ENCODE measurements around the gene KRTAP5-11. TPM values are rescaled to one million over a fixed set of nuclear protein-coding genes. Genes with fewer than 3 reads are reported as not detected.

Gene KRTAP5-11
- total and polyA plus RNA-seq, 2 of the 8 experiments (the other 6 are each of a cell fraction or from before 2014, with no cell fraction given), result not detected

GRCh38 chr11:71562120-71562519 is 20.6 kb downstream of the KRTAP5-11 start (continued):
- TF ChIP-seq, protein P1, sequence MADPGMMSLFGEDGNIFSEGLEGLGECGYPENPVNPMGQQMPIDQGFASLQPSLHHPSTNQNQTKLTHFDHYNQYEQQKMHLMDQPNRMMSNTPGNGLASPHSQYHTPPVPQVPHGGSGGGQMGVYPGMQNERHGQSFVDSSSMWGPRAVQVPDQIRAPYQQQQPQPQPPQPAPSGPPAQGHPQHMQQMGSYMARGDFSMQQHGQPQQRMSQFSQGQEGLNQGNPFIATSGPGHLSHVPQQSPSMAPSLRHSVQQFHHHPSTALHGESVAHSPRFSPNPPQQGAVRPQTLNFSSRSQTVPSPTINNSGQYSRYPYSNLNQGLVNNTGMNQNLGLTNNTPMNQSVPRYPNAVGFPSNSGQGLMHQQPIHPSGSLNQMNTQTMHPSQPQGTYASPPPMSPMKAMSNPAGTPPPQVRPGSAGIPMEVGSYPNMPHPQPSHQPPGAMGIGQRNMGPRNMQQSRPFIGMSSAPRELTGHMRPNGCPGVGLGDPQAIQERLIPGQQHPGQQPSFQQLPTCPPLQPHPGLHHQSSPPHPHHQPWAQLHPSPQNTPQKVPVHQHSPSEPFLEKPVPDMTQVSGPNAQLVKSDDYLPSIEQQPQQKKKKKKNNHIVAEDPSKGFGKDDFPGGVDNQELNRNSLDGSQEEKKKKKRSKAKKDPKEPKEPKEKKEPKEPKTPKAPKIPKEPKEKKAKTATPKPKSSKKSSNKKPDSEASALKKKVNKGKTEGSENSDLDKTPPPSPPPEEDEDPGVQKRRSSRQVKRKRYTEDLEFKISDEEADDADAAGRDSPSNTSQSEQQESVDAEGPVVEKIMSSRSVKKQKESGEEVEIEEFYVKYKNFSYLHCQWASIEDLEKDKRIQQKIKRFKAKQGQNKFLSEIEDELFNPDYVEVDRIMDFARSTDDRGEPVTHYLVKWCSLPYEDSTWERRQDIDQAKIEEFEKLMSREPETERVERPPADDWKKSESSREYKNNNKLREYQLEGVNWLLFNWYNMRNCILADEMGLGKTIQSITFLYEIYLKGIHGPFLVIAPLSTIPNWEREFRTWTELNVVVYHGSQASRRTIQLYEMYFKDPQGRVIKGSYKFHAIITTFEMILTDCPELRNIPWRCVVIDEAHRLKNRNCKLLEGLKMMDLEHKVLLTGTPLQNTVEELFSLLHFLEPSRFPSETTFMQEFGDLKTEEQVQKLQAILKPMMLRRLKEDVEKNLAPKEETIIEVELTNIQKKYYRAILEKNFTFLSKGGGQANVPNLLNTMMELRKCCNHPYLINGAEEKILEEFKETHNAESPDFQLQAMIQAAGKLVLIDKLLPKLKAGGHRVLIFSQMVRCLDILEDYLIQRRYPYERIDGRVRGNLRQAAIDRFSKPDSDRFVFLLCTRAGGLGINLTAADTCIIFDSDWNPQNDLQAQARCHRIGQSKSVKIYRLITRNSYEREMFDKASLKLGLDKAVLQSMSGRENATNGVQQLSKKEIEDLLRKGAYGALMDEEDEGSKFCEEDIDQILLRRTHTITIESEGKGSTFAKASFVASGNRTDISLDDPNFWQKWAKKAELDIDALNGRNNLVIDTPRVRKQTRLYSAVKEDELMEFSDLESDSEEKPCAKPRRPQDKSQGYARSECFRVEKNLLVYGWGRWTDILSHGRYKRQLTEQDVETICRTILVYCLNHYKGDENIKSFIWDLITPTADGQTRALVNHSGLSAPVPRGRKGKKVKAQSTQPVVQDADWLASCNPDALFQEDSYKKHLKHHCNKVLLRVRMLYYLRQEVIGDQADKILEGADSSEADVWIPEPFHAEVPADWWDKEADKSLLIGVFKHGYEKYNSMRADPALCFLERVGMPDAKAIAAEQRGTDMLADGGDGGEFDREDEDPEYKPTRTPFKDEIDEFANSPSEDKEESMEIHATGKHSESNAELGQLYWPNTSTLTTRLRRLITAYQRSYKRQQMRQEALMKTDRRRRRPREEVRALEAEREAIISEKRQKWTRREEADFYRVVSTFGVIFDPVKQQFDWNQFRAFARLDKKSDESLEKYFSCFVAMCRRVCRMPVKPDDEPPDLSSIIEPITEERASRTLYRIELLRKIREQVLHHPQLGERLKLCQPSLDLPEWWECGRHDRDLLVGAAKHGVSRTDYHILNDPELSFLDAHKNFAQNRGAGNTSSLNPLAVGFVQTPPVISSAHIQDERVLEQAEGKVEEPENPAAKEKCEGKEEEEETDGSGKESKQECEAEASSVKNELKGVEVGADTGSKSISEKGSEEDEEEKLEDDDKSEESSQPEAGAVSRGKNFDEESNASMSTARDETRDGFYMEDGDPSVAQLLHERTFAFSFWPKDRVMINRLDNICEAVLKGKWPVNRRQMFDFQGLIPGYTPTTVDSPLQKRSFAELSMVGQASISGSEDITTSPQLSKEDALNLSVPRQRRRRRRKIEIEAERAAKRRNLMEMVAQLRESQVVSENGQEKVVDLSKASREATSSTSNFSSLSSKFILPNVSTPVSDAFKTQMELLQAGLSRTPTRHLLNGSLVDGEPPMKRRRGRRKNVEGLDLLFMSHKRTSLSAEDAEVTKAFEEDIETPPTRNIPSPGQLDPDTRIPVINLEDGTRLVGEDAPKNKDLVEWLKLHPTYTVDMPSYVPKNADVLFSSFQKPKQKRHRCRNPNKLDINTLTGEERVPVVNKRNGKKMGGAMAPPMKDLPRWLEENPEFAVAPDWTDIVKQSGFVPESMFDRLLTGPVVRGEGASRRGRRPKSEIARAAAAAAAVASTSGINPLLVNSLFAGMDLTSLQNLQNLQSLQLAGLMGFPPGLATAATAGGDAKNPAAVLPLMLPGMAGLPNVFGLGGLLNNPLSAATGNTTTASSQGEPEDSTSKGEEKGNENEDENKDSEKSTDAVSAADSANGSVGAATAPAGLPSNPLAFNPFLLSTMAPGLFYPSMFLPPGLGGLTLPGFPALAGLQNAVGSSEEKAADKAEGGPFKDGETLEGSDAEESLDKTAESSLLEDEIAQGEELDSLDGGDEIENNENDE (IDR thresholded peaks at IDR 0.05; ENCODE audit: insufficient replicate concordance, low read length), result no peak
- no peak for TF ChIP-seq JUND (IDR thresholded peaks at IDR 0.05; ENCODE audit: low read length)
- no peak for TF ChIP-seq ATF2 (IDR thresholded peaks at IDR 0.05; ENCODE audit: low read length)
- TF ChIP-seq EZH2 (IDR thresholded peaks at IDR 0.05; ENCODE audit: low read depth, low read length, severe bottlenecking), result no peak
- no peak for TF ChIP-seq MAX (IDR thresholded peaks at IDR 0.05)
- TF ChIP-seq GABPA (IDR thresholded peaks at IDR 0.05; ENCODE audit: borderline replicate concordance, insufficient read depth, low read length), result no peak

All from H1 (cell line).